SHP77 (cell line): ENCODE measurements around the gene AFDN.

ENCODE experiments used
- DNase-seq, 2 experiments: peaks; one replicate each; lab custom pipeline; 2025; lab: John Stamatoyannopoulos, UW

Gene AFDN

DNA sequence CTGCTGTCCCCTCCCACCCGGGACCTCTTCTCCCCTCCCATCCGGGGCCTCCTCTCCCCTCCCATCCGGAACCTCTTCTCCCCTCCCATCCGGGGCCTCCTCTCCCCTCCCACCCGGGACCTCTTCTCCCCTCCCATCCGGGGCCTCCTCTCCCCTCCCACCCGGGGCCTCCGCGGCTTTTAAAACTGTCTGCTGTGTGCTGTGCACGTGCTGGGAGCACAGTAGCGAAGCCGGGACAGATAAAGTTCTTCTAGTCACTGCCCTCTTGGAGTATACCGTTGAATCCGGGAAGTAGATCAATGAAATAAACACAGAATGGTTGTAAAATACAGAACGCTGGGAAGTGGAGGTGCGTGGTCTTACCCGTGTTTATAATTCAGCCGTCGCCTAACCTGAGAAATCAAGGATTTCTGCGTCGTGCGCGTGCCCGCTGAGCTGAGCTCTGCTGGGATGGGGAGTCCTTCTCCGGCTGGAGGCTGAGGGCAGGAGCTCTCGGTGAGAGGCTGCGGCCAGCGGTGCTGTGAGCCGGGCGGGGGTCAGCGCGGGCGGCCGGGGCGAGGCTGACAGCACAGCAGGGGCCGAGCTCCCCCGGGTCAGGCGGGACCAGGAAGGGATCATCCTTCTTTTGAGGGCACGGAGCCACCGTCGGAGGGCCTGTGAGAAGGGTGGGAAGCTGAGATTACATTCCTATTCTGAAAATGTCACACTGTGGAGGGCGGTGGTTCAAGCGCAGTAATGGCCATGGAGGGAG lies 151.2 kb downstream of the AFDN start:
- no peak for DNase-seq

DNA sequence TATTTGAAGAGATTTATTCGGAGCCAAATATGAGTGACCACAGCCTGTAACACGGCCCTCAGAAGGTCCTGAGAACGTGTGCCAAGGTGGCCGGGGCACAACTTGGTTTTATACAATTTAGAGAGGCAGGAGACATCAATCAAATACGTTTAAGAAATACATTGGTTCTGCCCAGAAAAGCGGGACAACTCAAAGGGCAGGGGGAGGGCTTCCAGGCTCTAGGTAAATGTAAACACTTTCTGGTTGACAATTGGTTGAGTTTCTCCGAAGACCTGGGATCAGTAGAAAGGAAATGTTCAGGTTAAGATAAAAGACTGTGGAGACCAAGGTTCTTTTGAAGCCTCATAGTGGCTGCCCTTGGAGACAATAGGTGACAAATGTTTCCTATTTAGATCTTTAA lies 151.9 kb downstream of the AFDN start:
- DNase-seq: no peak

DNA sequence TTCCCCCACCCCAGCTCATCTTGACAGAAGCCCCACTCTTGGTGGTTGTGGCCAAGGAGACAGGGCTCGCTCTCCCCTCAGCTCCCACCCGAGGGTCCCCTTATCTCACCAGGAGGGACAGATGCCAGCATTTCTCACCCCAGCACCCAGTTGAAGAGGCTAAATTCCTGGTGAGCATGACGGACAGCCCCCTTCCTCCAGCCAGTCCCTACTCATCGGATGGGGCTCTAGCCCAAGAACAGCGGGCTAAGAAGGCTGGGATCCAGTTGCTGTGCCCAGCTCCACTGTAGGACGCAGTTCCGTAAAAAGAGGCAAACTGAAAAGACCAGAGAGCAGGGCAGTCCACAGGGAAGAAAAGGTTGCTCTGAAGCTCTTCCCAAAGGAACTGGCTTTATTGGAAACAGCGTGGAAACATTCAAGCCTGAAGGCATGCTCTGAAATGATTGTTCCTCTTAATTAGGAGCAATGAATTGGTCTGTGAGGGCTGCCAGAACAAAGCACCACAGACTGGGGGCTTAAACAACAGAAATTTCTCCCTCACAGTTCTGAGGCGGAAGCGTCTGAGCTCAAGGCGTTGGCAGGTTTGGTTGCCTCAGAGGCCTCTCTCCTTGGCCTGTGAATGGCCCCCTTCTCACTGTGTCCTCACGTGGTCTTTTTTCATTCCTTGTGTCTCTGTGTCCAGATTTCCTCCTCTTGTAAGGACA lies 152.9 kb downstream of the AFDN start:
- no peak for DNase-seq

DNA sequence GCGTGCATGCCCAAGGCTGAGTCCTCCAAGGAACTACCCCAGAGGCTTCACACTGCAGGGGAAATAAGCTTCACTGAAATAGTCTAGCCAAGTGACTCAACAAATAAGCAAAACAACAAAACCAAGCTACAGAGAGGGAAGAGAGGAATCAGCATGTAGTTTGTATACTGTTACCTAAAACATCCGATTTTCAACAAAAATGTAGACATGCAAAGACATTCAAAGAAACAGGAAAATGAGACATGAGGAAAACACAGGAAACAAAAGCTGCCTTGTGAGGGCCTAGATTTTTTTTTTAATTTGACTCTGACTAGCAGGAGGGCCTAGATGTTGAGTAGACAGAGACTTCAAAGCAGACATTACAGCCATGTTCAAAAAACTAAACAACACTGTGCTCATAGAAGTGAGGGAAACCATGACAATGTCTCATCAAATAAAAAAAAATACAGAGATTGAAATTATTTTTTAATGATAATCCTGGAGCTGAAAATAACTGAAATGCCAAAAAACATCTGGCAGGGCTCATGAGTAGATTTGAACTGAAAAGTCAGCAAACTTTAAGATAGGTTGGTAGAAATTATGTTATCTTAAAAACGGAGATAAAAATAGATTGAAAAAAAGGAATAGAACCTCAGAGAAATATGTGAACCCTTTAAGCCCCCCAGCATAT lies 154.3 kb downstream of the AFDN start:
- no peak for DNase-seq

DNA sequence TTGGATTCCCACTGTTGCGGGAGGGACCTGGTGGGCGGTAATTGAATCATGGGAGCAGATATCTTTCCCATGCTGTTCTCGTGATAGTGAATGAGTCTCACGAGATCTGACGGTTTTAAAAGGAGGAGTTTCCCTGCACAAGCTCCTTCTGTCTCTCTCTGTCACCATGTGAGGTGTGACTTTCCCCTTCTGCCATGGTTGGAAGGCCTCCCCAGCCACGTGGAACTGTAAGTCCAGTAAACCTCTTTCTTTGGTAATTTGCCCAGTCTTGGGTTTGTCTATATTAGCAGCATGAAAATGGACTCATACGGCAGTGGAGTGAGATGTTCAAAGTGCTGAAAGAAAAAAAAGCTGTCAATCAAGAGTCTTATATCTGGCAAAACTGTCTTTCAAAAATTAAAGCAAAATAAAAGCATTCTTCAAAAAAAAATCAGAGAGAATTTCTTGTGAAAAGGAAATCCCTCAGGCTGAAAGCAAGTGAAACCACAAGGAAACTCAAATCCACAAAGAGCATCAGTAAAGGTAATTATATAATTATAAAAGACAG lies 155.3 kb downstream of the AFDN start:
- no peak for DNase-seq

DNA sequence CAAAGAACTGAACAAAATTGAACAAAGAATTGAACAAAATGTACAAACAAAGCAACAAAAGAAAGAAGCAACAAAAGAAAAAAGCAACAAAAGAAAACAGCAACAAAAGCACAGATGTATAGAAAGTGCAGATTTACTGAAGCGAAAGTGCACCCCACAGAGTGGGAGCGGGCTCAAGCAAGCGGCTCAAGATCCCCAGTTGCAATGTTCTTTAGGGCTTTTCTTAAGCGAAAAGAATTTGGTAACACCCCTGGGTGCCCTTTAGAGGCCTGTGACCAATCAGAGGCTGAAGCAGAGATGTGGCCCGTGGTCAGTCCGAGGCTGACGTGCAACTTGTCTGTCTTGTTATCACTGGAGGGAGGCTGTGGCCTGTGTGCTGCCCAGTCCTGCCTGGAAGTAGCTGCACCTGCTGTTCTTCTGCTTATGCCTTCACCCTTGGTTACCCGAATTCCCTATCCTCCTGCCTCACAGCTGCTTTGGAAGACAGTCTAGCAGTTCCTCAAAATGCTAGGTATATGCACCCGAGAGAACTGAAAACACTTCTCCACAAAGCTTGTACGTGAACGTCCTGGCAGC lies 157.5 kb downstream of the AFDN start:
- DNase-seq: no peak

DNA sequence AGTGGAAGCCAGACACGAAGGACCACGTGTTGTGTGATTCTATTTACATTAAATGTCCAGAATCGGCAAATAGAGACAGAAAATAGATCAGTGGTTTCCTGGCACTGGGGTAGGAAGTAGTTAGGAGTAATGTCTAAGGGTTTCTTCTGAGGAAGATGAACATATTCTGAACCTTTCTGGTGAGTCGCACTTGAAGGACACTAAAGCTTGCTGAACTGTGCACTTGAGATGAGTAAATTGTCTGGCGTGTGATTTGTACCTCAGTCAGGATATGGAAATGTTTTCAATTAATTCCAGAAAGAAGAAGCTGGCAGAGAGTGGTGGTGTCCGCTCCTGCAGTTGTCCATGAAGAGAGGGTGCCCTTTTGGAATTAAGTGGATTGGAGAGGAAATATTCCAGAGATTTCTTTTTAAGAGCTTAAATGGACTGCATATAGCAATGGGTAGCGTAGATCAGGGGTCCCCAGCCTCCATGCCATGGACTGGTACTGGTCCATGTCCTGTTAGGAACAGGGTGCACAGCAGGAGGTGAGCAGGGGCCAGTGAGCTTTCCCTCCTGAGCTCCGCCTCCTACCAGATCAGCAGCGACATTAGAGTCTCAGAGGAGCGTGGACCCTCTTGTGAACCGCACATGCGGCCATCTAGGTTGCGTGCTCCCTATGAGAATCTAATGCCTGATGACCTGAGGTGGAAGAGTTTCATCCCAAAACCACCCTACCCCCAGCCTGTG lies 158.3 kb downstream of the AFDN start:
- no peak for DNase-seq

DNA sequence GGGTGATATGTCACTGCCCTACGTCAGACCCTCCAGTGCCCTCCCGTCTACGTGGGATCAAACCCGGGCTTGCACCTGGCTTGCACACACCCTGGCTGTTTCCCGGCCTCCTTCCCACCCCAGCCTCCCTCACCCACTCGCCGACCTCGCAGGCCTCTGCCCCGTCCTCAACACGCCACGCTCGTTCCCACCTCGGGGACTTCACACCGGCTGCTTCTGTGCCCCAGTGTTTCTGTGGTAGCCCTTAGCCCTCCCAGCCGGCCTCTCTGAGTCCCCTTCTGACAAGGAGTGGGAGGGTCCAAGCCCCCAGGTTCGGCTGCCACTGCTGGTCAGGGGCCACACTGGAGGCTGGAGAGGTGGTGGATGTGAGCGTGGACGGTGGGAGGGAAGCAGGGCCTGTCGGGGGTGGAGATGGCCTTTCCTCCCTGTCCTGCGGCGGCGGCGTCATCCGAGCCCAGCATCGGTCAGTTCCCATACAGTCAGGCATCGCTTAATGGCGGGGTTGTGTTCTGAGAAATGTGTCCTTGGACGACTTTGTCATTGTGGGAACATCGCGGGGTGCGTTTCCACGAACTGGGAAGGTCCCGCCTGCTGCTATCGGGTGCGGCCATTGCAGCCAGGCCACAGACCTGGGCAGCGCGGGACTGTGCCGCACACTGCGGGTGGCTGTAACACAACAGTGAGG lies 159.3 kb downstream of the AFDN start:
- no peak for DNase-seq

DNA sequence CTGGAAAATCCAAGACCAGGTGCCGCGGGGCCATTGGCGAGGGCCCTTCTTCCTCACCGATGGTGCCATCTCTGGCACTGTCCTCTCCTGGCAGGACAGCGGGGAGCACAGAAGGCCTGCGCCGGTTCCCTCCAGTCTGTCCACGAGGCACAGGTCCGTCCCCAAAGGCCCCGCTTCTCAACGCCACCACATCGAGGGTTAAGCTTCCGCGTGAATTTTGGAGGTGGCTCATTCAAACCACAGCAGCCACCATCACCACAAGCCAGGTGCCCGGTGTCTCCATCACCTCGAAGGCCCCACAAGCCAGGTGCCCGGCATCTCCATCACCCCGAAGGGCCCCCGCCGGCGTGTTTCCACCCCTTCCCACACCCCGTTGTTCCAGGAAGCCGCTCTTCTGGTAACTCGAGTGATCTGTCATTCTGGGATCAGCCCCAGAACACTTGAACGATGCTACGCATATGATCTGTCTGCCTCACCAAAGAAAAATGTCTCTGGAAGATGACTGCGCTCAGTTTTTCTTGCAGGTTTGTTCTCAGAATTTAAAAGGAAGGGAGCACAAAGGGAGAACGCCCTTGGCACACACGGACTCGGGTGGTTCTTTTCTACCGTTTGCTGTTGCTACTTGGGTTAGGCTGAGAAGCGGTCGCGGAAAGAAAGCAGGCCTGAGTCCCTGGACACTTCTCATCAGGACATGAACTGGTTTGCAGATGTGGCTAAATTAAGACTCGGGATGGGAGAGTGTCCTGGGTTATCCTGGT lies 160.9 kb downstream of the AFDN start:
- no peak for DNase-seq

DNA sequence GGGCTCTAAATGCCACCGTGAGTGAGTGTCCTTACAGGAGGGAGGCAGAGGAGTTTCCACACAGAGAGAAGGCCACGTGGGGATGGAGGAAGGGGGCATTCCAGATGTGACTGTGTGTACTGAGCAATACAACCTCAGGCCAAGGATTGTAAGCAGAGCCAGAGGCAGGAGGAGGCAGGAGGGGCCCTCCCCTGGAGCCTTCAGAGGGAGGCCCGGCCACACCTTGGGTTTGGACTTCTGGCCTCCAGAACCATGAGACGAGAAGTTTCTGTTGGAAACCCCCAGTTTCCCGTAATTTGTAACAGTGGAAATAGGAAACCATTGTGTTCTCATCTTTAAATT lies 161.4 kb downstream of the AFDN start:
- no peak for DNase-seq

DNA sequence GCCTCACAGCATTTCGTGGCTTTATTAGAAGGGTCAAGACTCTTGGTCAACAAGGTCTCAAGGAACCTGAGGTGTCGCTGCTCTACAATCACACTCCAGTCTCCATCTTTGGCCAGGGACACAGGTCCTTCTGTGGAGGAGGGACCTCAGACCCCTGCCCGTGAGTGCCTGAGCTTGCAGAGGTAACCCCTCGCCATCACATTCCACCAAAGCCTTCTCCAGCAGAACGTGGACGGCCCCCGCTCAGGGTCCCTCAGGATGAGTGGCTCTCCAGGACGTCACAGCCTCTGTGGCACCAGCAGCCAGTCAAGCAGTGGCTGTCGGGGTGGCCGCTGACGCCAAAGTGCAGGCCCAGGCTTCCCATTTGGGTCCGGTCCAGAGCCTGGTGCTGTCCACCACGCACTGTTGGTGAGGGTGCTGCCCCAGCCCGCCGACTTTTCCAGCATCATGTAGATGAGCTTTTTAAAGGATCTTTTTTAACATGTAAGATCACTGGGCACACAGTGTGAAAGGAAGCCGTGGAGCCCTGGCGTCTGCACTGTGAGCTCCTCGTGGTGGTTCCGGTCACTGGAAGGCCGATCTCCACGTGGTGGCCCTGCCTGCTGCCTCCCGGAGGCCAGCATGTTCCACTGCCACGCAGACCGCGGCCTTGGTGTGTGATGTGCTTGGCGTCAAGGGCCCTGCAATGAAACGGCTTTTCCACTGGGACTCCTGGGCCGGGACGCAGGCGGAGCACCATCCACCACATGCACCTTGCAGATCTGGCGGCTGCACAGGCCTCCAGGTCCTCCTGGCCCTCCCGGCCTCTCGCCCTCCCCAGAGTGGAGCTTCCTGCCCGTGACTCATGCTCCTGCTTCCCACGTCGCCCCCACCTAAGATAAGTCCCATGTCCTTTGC lies 162.5 kb downstream of the AFDN start:
- DNase-seq: no peak

DNA sequence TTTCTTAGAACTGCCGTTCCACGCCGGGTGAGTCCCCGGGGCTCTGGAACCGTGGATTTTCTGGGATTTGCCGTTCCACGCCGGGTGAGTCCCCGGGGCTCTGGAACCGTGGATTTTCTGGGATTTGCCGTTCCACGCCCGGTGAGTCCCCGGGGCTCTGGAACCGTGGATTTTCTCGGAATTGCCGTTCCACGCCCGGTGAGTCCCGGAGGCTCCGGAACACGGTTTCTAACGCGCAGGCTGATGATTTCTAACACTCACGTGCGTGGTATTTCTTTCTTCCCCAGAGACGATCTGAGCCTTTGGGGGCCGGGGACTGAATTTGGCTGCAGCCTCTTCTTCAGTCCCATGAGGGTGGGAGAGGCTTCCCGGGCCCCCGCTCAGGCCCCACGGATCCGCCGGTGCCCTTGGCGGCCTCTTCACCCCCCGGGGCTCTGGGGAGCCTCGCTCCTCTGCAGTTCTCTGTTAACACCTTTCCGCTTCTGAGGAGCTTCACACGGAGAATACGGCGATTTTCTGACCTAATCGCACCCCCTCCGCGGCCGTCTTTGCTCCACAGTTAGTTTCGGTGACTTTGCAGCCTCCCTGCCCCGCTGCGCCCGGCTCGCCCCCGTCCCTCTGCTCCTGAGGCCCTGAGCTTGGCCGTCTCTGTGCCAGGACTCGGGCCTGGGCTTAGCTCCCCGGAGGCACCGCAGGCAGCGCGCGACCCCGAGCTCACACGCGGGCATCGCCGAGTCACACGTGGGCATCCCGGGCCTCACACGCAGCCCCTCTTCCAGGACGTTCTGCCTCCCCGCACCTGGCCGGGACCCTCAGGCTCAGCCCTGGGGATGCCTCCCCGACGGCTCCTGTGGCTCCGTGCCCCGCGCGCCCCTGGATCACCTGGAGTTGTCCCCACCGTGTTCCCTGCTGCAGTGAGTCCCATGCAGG lies 163.6 kb downstream of the AFDN start:
- no peak for DNase-seq

DNA sequence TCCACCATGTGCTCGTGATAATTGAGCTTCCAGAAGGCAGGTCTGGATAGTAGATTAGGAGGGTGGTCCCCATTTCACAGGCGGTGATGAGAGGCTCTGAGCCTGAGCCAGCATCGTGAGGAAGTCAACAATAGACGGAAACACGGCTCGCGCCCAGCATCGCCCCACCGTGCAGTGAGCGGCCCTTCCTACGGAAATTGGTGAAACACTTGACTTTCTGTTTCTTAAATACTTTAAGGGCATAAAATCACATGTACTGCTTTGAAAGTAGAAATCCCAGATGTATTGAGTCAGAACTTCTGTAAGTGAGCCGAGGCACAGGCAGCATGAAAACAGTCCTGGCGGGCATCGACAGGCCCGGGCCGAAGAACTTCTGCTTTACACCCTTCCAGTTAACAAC lies 166.5 kb downstream of the AFDN start:
- DNase-seq: no peak

DNA sequence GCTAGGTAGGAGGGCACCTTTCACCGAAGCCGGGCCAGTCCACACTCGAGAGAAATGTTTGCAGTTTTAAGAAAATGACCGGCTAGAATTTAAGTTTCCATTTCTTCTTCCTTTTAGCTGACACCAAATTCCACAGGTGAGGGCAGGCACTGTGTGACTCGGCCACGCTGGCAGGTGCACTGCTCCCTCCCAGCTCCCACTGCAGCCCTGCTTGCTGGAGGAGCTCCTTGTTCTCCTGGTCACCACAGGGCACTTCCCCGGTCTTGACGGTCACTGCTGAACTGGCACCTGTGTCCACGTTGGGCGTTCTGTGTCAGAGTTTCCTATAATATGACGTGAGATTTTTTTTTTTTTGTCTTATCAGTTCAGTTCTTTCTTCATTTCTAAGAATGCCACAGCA lies 167.1 kb downstream of the AFDN start:
- no peak for DNase-seq

DNA sequence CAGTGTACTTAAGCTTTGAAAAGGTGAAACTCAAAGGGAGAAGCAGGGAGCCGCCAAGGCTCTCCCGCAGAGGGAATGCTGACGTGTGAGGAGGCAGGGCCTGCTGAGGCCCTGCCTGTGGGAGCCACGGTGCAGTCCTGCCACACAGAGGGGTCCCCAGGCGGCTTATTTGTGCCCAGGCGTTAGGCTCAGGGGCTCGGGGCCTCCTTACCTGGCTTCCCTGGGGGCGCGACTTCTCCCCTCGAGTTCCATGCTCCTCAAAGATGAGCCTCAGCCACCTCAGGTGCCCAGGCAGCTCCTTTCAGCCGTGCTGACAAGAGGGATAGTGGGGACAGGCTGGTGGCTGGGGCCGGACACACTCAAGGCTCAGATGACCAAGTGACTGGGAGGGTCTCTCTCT lies 168.6 kb downstream of the AFDN start:
- no peak for DNase-seq

DNA sequence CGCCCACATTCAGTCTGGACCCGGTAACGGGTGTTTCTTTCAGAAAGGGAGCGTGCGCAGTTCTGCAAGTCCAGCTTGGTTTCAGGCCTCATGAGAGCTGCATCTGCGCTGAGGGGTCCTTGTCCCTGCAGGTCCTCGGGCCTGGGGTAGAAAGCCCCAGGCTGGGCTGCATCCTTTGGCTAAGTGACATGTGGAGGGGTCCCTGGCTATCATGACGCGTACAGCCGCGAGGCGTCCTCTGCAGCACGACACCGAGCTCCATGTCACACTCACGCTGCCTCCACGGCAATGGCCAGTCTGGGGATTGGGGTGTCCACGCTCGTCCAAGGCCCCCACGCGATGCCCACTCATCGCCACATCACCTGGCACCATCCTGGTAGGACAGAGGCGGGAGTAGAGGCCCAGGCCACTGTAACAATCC lies 169.0 kb downstream of the AFDN start:
- DNase-seq: no peak

DNA sequence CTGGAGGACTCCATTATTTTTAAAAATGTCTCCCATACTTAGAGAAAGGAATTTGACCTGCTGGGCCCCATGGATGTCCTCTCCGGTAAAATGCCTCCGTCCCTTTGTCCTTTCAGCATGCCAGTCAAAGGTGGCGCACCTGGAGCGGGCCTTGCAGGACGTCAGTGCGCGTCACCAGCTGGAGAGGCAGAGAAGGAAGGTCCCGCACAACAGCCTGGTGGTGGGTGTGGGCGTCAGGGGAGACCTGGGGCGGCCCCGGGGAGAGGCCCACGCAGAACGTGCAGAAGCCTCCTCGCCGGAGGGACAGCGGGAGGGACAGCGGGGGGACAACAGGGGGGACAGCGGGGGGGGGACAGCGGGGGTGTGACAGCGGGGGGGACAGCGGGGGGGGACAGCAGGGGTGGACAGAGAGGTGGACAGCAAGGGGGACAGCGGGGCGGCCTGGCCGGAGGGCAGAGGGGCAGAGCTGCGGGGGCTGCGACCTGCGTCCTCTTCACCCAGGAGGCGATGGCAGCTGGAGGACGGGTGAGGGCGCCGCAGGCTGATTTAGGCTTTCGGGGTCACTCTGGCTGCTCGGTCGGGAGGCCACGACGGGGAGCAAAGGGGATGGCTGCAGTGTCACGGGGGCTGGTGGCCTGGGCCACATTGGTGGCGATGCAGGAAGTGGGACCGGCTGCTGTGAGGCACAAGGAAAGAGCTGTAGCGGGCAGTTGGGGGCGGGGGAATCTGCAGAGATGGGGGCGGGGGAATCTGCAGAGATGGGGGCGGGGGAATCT lies 169.9 kb downstream of the AFDN start:
- no peak for DNase-seq

DNA sequence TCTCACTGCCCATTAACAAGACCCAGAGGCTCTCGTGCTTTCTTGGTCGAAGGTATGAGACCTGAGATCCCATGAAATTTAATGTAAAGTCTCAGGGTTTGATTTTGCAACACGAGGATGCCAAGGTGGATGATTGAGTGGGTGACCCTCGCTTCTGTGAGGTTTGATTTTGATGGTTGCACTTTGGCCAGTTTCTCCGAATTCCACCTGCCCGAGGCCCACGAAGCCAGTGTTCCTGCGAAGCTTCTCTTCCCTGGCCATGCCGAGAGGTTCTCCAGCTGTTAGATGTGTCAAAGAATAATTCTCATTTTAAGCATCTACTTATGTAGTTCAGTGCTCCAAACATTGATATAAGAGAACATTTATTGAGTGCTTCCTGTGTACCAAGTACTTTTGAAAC lies 170.9 kb downstream of the AFDN start, which contains the start of gene KIF25:
KIF25 (plus strand) TSS at position 30 of the 400 bp plus-strand sequence. CDS start 31,915 bp downstream, outside the sequence.
- no peak for DNase-seq
